Caco-2 (cell line): ENCODE data around the gene MON2. TPM values are rescaled to one million over a fixed set of nuclear protein-coding genes. Genes with fewer than 3 reads are reported as not detected.
A peak's percentile ranks its signal among the peaks of the same experiment; 100 is the strongest.

ENCODE experiments used
- BruUV-seq: library from RNA; stranded (reverse); fragments of 400-500 nt; replicated peaks from 2 replicates; lab custom pipeline; 2021; lab: Mats Ljungman, UMichigan
- CTCF ChIA-PET: fragments of 300-600 bp; sonication (Branson Sonifier 250); formaldehyde crosslinking; loops from one replicate; lab custom pipeline; 2022; ENCODE audit warnings: antibody characterized with exemption; lab: Charles Lee
- POLR2A ChIA-PET: fragments of 300-600 bp; sonication (Branson Sonifier 250); formaldehyde crosslinking; loops from one replicate; lab custom pipeline; 2022; ENCODE audit warnings: antibody characterized with exemption; lab: Charles Lee
- DNase-seq, 2 experiments: peaks; one replicate each; pipeline versions ENCODE4 v3.0.0 to v3.0.0-alpha.2; 2020 to 2022
- H3K27me3 ChIP-seq: replicated peaks from 2 replicates; pipeline ENCODE4 v1.6.0; 2011; ENCODE audit warnings: low read length; ENCODE audit not compliant: control insufficient read depth, insufficient read depth
- H3K36me3 ChIP-seq: 2 replicates; pipeline ENCODE4 v1.5.1; 2011; ENCODE audit warnings: low read length; ENCODE audit not compliant: control insufficient read depth, insufficient read depth
- H3K4me1 ChIP-seq: fragments of 250-450 bp; sonication (Bioruptor Pico); 2 replicates; pipeline ENCODE4 v1.5.1; 2020; ENCODE audit warnings: mild to moderate bottlenecking
- H3K4me3 ChIP-seq: 2 replicates; pipeline ENCODE4 v1.5.1; 2011; ENCODE audit warnings: low read depth, mild to moderate bottlenecking, control low read depth, low read length
- H3K9me3 ChIP-seq: fragments of 250-450 bp; sonication (Bioruptor Pico); 2 replicates; pipeline ENCODE4 v1.5.1; 2020; ENCODE audit warnings: mild to moderate bottlenecking, moderate library complexity
- H3K27ac Mint-ChIP-seq: one replicate; pipeline ENCODE4 v1.8.0; 2022; ENCODE audit warnings: mixed read lengths; ENCODE audit not compliant: unreplicated experiment
- H3K27me3 Mint-ChIP-seq: one replicate; pipeline ENCODE4 v1.8.0; 2022; ENCODE audit warnings: mixed read lengths; ENCODE audit not compliant: insufficient read depth, unreplicated experiment
- H3K36me3 Mint-ChIP-seq: one replicate; pipeline ENCODE4 v1.8.0; 2022; ENCODE audit warnings: mild to moderate bottlenecking, mixed read lengths; ENCODE audit not compliant: insufficient read depth, unreplicated experiment
- H3K4me1 Mint-ChIP-seq: one replicate; pipeline ENCODE4 v1.8.0; 2022; ENCODE audit warnings: low read depth, mixed read lengths; ENCODE audit not compliant: unreplicated experiment
- H3K4me3 Mint-ChIP-seq: one replicate; pipeline ENCODE4 v1.8.0; 2022; ENCODE audit warnings: mild to moderate bottlenecking, moderate library complexity, mixed read lengths; ENCODE audit not compliant: unreplicated experiment
- H3K9me3 Mint-ChIP-seq: one replicate; pipeline ENCODE4 v1.8.0; 2022; ENCODE audit warnings: mixed read lengths; ENCODE audit not compliant: unreplicated experiment
- intact Hi-C: fragments of 100-400 bp; cut with micrococcal nuclease; formaldehyde crosslinking; loops from one replicate; pipeline ENCODE4 v1.10.0; 2022; ENCODE audit not compliant: unreplicated experiment
- total RNA-seq: library from RNA; stranded (reverse); gene quantifications from 2 replicates; pipeline ENCODE4 v1.2.3, GENCODE V29; 2022
- TF ChIP-seq, protein P1 (sequence below), 2 experiments: fragments of 200-600 bp in 1 of 2; IDR thresholded peaks; 1 replicate in 1 of 2; 2 replicates in 1 of 2; pipeline versions ENCODE4 v1.5.1 to v1.8.0; 2011 to 2022; ENCODE audit warnings: antibody characterized with exemption in 1 of 2, control low read depth in 1 of 2, inconsistent platforms in 1 of 2, low read depth in 1 of 2, low read length in 1 of 2, mild to moderate bottlenecking in 1 of 2, moderate library complexity in 1 of 2; ENCODE audit not compliant: insufficient read depth in 1 of 2, severe bottlenecking in 1 of 2, unreplicated experiment in 1 of 2

MON2 gene
- total RNA-seq, 1 experiment from 2014 or later = 30.8 TPM

- BruUV-seq = no TSS peak
- no peak for DNase-seq
- TF ChIP-seq, protein P1, sequence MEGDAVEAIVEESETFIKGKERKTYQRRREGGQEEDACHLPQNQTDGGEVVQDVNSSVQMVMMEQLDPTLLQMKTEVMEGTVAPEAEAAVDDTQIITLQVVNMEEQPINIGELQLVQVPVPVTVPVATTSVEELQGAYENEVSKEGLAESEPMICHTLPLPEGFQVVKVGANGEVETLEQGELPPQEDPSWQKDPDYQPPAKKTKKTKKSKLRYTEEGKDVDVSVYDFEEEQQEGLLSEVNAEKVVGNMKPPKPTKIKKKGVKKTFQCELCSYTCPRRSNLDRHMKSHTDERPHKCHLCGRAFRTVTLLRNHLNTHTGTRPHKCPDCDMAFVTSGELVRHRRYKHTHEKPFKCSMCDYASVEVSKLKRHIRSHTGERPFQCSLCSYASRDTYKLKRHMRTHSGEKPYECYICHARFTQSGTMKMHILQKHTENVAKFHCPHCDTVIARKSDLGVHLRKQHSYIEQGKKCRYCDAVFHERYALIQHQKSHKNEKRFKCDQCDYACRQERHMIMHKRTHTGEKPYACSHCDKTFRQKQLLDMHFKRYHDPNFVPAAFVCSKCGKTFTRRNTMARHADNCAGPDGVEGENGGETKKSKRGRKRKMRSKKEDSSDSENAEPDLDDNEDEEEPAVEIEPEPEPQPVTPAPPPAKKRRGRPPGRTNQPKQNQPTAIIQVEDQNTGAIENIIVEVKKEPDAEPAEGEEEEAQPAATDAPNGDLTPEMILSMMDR (IDR thresholded peaks at IDR 0.05; ENCODE audit: insufficient read depth in 1 of 2, low read depth in 1 of 2, low read length in 1 of 2, severe bottlenecking in 1 of 2, unreplicated experiment in 1 of 2) = no peak
- Mint-ChIP-seq H3K9me3 (no peaks in the 10 kb centered on the region), H3K36me3 (peaks cover 15% of the 10 kb centered on the region), H3K27me3 (no peaks in the 10 kb centered on the region), H3K27ac (peak overlapping the region; percentile 100), H3K4me1 (peaks cover 9% of the 10 kb centered on the region), H3K4me3 (peak overlapping the region; percentile 95)
- CTCF ChIA-PET = interaction anchor here (0.9 kb wide), 1 partner anchor 23 kb away, joined by 3 read pairs; no protein-coding TSS in a partner anchor
- H3K9me3 ChIP-seq = no peaks in the 10 kb centered on the region
- no peaks in the 10 kb centered on the region for H3K27me3 ChIP-seq
- intact Hi-C loops = loop anchor here (5.0 to 10.0 kb wide), 4 partner anchors 160 to 490 kb away; no protein-coding TSS in a partner anchor
- no peaks in the 10 kb centered on the region for H3K36me3 ChIP-seq
- POLR2A ChIA-PET = no interaction called here
- H3K4me1 ChIP-seq = peaks cover 23% of the 10 kb centered on the region
- H3K4me3 ChIP-seq = peak overlapping the region; percentile 93
Measured at GRCh38 chr12:62604373-62604772, 137.7 kb downstream of the MON2 start.

DNA sequence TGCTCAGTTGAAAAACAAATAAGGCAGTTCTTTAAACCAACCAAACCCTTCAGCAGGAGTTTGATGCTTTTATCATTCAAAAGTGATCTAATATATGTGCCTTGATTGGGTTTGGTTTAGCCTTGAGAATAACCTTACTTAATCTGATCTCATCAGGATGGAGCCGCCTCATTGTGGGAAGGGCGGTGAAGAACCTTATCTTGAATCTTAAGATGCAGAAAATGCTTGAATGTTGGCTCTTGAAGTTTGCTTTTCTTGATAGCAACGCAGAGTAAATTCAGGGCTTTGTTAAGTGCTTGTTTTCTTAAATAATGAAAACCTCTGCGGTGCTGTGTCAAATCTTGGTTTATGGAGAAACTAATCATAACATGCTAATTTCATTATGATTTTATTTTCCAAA, 138.2 kb downstream of the MON2 start:
- TF ChIP-seq, protein P1 (IDR thresholded peaks at IDR 0.05; ENCODE audit: insufficient read depth in 1 of 2, low read depth in 1 of 2, low read length in 1 of 2, severe bottlenecking in 1 of 2, unreplicated experiment in 1 of 2) = no peak
- POLR2A ChIA-PET = no interaction called here
- BruUV-seq = no TSS peak
- Histone ChIP-seq H3K4me1 (peaks cover 23% of the 10 kb centered on the region), H3K36me3 (no peaks in the 10 kb centered on the region), H3K27me3 (no peaks in the 10 kb centered on the region), H3K9me3 (no peaks in the 10 kb centered on the region), H3K4me3 (no peak overlapping the region)
- intact Hi-C loops = loop anchor here (5.0 to 10.0 kb wide), 4 partner anchors 160 to 490 kb away; no protein-coding TSS in a partner anchor
- Mint-ChIP-seq H3K9me3 (no peaks in the 10 kb centered on the region), H3K4me3 (no peak overlapping the region), H3K4me1 (peaks cover 9% of the 10 kb centered on the region), H3K27me3 (no peaks in the 10 kb centered on the region), H3K36me3 (peaks cover 15% of the 10 kb centered on the region), H3K27ac (no peak overlapping the region)
- CTCF ChIA-PET = no interaction called here
- DNase-seq = no peak

- H3K27me3 ChIP-seq = no peaks in the 10 kb centered on the region
- Mint-ChIP-seq H3K4me3 (no peak overlapping the region), H3K36me3 (peaks cover 15% of the 10 kb centered on the region), H3K27ac (no peak overlapping the region), H3K9me3 (no peaks in the 10 kb centered on the region), H3K4me1 (peaks cover 3% of the 10 kb centered on the region), H3K27me3 (no peaks in the 10 kb centered on the region)
- TF ChIP-seq, protein P1 (IDR thresholded peaks at IDR 0.05; ENCODE audit: insufficient read depth in 1 of 2, low read depth in 1 of 2, low read length in 1 of 2, severe bottlenecking in 1 of 2, unreplicated experiment in 1 of 2) = no peak
- H3K36me3 ChIP-seq = no peaks in the 10 kb centered on the region
- ChIA-PET POLR2A (no interaction called here), CTCF (no interaction called here)
- intact Hi-C loops = loop anchor here (10.0 kb wide), 3 partner anchors 159 to 489 kb away; no protein-coding TSS in a partner anchor
- no peaks in the 10 kb centered on the region for H3K9me3 ChIP-seq
- H3K4me1 ChIP-seq = peaks cover 23% of the 10 kb centered on the region
- no peak overlapping the region for H3K4me3 ChIP-seq
- BruUV-seq = no TSS peak
- DNase-seq = no peak
Measured at GRCh38 chr12:62605981-62606380, 139.4 kb downstream of the MON2 start.
